SK-N-SH (cell line): ENCODE results near the gene GDPD5. TPM values are rescaled to one million over a fixed set of nuclear protein-coding genes. Genes with fewer than 3 reads are reported as not detected.

ENCODE experiments used
- CTCF ChIA-PET: fragments of 300-600, 350-600 bp; formaldehyde crosslinking; extraction: SDS; loops from one replicate; lab custom pipeline; 2021; lab: Yijun Ruan, JAX
- POLR2A ChIA-PET: fragments of 350-600 bp; sonication (Branson Sonifier 250); formaldehyde crosslinking; extraction: SDS; loops from one replicate; lab custom pipeline; 2020; ENCODE audit warnings: antibody characterized with exemption, inconsistent platforms; lab: Yijun Ruan, JAX
- DNase-seq: peaks from one replicate; pipeline ENCODE4 v3.0.0; 2012
- H2AFZ ChIP-seq: fragments of 200-600 bp; sonication (generic); 2 replicates; pipeline ENCODE4 v1.8.1; 2016; ENCODE audit warnings: antibody characterized with exemption, mild to moderate bottlenecking, low read depth
- H3F3A ChIP-seq: fragments of 200-600 bp; sonication (generic); replicated peaks from 2 replicates; pipeline ENCODE3; 2016; ENCODE audit warnings: antibody characterized with exemption, mild to moderate bottlenecking; ENCODE audit not compliant: insufficient read depth
- H3K27ac ChIP-seq, 2 experiments: fragments of 200-500 bp in 1 of 2; fragments of 200-600 bp in 1 of 2; sonication (Bioruptor generic) in 1 of 2; sonication (generic), shearing (Covaris generic) in 1 of 2; 2 replicates each; pipeline versions ENCODE4 v1.5.1 to v1.6.1; 2014 to 2016; ENCODE audit warnings: low read depth in 2 of 2, inconsistent platforms in 1 of 2, low read length in 1 of 2, mild to moderate bottlenecking in 1 of 2, mixed read lengths in 1 of 2
- H3K27me3 ChIP-seq: fragments of 200-600 bp; sonication (generic), shearing (Covaris generic); 2 replicates; pipeline ENCODE4 v1.6.1; 2016; ENCODE audit warnings: mixed run types; ENCODE audit not compliant: insufficient read depth
- H3K36me3 ChIP-seq, 2 experiments: fragments of 200-500 bp in 1 of 2; fragments of 200-600 bp in 1 of 2; sonication (Bioruptor generic) in 1 of 2; sonication (generic) in 1 of 2; replicated peaks in 1 of 2; 2 replicates each; pipeline versions ENCODE3 to v1.5.1; 2014 to 2016; ENCODE audit warnings: low read length in 1 of 2, mild to moderate bottlenecking in 1 of 2; ENCODE audit not compliant: insufficient read depth in 2 of 2, control insufficient read depth in 1 of 2
- H3K4me1 ChIP-seq, 2 experiments: fragments of 200-500 bp in 1 of 2; fragments of 200-600 bp in 1 of 2; sonication (Bioruptor generic) in 1 of 2; sonication (generic), shearing (Covaris generic) in 1 of 2; 2 replicates each; pipeline versions ENCODE4 v1.5.1 to v1.6.1; 2014 to 2016; ENCODE audit warnings: low read depth in 1 of 2, low read length in 1 of 2, mixed run types in 1 of 2; ENCODE audit not compliant: insufficient read depth in 2 of 2, control insufficient read depth in 1 of 2
- H3K4me2 ChIP-seq: fragments of 200-600 bp; sonication (generic), shearing (Covaris generic); 2 replicates; pipeline ENCODE4 v1.6.1; 2017; ENCODE audit warnings: mixed run types
- H3K4me3 ChIP-seq, 2 experiments: fragments of 200-500 bp in 1 of 2; fragments of 200-600 bp in 1 of 2; sonication (Bioruptor generic) in 1 of 2; sonication (generic), shearing (Covaris generic) in 1 of 2; 2 replicates each; pipeline versions ENCODE4 v1.5.1 to v1.8.1; 2014 to 2016; ENCODE audit warnings: low read depth in 2 of 2, inconsistent platforms in 1 of 2, low read length in 1 of 2, mild to moderate bottlenecking in 1 of 2, mixed read lengths in 1 of 2, moderate library complexity in 1 of 2
- H3K79me2 ChIP-seq: fragments of 200-600 bp; sonication (generic); 2 replicates; pipeline ENCODE4 v1.8.1; 2017; ENCODE audit warnings: mild to moderate bottlenecking; ENCODE audit not compliant: insufficient read depth
- H3K9ac ChIP-seq: fragments of 200-600 bp; sonication (generic); 2 replicates; pipeline ENCODE4 v1.6.1; 2017; ENCODE audit warnings: mixed run types
- H3K9me2 ChIP-seq: fragments of 200-600 bp; sonication (generic); 2 replicates; pipeline ENCODE4 v1.6.1; 2017; ENCODE audit warnings: mixed run types
- H3K9me3 ChIP-seq: fragments of 200-600 bp; sonication (generic); 2 replicates; pipeline ENCODE4 v1.6.1; 2017; ENCODE audit warnings: mixed run types, mild to moderate bottlenecking, moderate library complexity
- H4K20me1 ChIP-seq: fragments of 200-600 bp; sonication (generic); 2 replicates; pipeline ENCODE4 v1.6.1; 2017; ENCODE audit warnings: mild to moderate bottlenecking, mixed run types; ENCODE audit not compliant: insufficient read depth
- ELF1 ChIP-seq: IDR thresholded peaks from 2 replicates; pipeline ENCODE4 v1.4.0; 2012
- EP300 ChIP-seq, 2 experiments: IDR thresholded peaks; 2 replicates each; pipeline versions ENCODE4 v1.4.0 to v1.6.1; 2012; ENCODE audit warnings: borderline replicate concordance in 1 of 2, low read depth in 1 of 2, low read length in 1 of 2
- MEF2A ChIP-seq: IDR thresholded peaks from 2 replicates; pipeline ENCODE4 v1.4.0; 2012; ENCODE audit warnings: low read depth, borderline replicate concordance
- POLR2AphosphoS5 ChIP-seq: IDR thresholded peaks from 2 replicates; pipeline ENCODE4 v1.6.1; 2012; ENCODE audit warnings: low read depth, low read length
- SIN3A ChIP-seq: IDR thresholded peaks from 2 replicates; pipeline ENCODE4 v1.6.1; 2012; ENCODE audit warnings: low read depth, mild to moderate bottlenecking, low read length, moderate library complexity, borderline replicate concordance
- WGBS: methylation state at CpG from one replicate; pipeline ENCODE4 v1.1.6; 2017; ENCODE audit warnings: low lambda C conversion rate; 5-methylcytosine and 5-hydroxymethylcytosine counted together
- polyA plus RNA-seq, 3 experiments: library from polyadenylated mRNA; depleted of rRNA; stranded (reverse); fragments of >200 nt; gene quantifications; 2 replicates each; pipeline ENCODE4 v1.2.3, GENCODE V29; 2012
- TF ChIP-seq, protein P1 (sequence below): IDR thresholded peaks from 2 replicates; pipeline ENCODE4 v1.6.1; 2012; ENCODE audit warnings: mild to moderate bottlenecking, low read depth, low read length, moderate library complexity

GDPD5 gene
- polyA plus RNA-seq, 1 of the 3 experiments (the other 2 are of a cell fraction), result 2.2 TPM

DNA sequence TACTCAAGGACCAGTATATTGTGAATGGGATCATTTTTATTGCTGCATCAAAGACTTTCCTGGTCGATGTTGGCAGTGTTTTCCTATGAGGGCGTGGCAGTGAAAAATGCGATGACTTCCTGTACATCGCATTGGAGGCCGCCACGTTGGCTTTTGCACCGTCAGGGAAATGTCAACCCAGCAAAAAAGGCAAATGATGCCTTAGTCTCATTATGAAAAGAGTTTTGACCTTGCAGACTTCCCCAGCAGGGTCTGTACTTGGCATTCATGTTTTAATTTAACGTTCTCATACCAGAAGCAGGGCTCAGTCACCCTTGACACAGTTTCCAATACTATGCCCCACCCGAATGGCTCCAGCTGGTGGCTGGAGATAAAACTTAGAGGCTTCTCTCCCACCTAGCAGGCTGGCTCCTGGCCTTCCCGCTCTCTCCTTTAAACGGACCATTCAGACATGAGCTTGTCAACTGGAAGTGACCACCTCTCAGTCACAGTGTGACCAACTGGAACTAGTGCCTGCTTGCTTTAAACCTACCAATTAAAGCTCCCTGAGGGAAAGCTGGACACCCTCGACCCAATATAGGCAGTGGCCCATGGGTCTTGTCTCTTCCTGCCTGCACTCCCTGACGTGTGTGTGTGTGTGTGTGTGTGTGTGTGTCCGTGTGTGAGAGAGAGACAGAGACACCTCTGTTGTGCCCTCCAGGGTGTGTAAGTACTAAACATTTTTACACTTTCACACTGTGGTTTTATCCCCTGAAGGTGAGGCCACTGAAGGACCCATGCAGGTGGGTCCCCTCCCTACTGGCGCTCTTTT, 8.7 kb upstream of the GDPD5 start:
- Histone ChIP-seq H3K79me2 (no peaks in the 10 kb centered on the region), H3K9me3 (no peaks in the 10 kb centered on the region), H3K27ac (no peak overlapping the region), H3F3A (no peaks in the 10 kb centered on the region), H3K27me3 (no peaks in the 10 kb centered on the region), H3K4me3 (no peak overlapping the region), H3K4me1 (peaks cover 0 to 4% of the 10 kb centered on the region in 2 experiments; a peak in 1 of 4 replicates), H3K9ac (no peak overlapping the region), H4K20me1 (no peaks in the 10 kb centered on the region), H3K9me2 (no peaks in the 10 kb centered on the region), H2AFZ (no peak overlapping the region), H3K36me3 (no peaks in the 10 kb centered on the region), H3K4me2 (no peak overlapping the region)
- CTCF ChIA-PET, result interaction anchor here (0.6 to 15.4 kb wide), 11 partner anchors 9 to 258 kb away, joined by 3 to 275 read pairs (median 6); partner anchors contain the start of genes GDPD5 and KLHL35
- TF ChIP-seq SIN3A, result no peak
- POLR2A ChIA-PET, result no interaction called here
- no peak for DNase-seq
- 76% methylated on average over 14 of the region's 15 CpGs for WGBS

- 90% methylated on average over 1 of the region's 1 CpG for WGBS
- POLR2A ChIA-PET, result no interaction called here
- no peak overlapping the region for H3K4me2 ChIP-seq
Measured at GRCh38 chr11:75533896-75534258, 8.1 kb upstream of the GDPD5 start.

More at GRCh38 chr11:75533896-75534258, 8.1 kb upstream of the GDPD5 start:
- H2AFZ ChIP-seq, result no peak overlapping the region
- TF ChIP-seq EP300 (IDR thresholded peaks at IDR 0.05; ENCODE audit: borderline replicate concordance in 1 of 2, low read depth in 1 of 2, low read length in 1 of 2) (no peak), ELF1 (no peak), MEF2A (no peak), POLR2AphosphoS5 (no peak)
- TF ChIP-seq, protein P1, sequence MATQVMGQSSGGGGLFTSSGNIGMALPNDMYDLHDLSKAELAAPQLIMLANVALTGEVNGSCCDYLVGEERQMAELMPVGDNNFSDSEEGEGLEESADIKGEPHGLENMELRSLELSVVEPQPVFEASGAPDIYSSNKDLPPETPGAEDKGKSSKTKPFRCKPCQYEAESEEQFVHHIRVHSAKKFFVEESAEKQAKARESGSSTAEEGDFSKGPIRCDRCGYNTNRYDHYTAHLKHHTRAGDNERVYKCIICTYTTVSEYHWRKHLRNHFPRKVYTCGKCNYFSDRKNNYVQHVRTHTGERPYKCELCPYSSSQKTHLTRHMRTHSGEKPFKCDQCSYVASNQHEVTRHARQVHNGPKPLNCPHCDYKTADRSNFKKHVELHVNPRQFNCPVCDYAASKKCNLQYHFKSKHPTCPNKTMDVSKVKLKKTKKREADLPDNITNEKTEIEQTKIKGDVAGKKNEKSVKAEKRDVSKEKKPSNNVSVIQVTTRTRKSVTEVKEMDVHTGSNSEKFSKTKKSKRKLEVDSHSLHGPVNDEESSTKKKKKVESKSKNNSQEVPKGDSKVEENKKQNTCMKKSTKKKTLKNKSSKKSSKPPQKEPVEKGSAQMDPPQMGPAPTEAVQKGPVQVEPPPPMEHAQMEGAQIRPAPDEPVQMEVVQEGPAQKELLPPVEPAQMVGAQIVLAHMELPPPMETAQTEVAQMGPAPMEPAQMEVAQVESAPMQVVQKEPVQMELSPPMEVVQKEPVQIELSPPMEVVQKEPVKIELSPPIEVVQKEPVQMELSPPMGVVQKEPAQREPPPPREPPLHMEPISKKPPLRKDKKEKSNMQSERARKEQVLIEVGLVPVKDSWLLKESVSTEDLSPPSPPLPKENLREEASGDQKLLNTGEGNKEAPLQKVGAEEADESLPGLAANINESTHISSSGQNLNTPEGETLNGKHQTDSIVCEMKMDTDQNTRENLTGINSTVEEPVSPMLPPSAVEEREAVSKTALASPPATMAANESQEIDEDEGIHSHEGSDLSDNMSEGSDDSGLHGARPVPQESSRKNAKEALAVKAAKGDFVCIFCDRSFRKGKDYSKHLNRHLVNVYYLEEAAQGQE, result no peak
- TF ChIP-seq, all 33 proteins: peak for 0
- H4K20me1 ChIP-seq, result no peaks in the 10 kb centered on the region
- H3K27ac ChIP-seq, result no peak overlapping the region
- no peaks in the 10 kb centered on the region for H3K9me3 ChIP-seq
- H3K4me3 ChIP-seq, result no peak overlapping the region
- no peaks in the 10 kb centered on the region for H3K4me1 ChIP-seq
- H3F3A ChIP-seq, result no peaks in the 10 kb centered on the region
- no peak for DNase-seq
- H3K36me3 ChIP-seq, result no peaks in the 10 kb centered on the region
- H3K9ac ChIP-seq, result no peak overlapping the region
- no peaks in the 10 kb centered on the region for H3K79me2 ChIP-seq
- no peaks in the 10 kb centered on the region for H3K9me2 ChIP-seq
- no peaks in the 10 kb centered on the region for H3K27me3 ChIP-seq
- CTCF ChIA-PET, result interaction anchor here (0.7 to 15.4 kb wide), 13 partner anchors 8 to 257 kb away, joined by 3 to 275 read pairs (median 7); partner anchors contain the start of genes GDPD5 and KLHL35
